Neutrophil (primary cell): ENCODE measurements around the gene ITIH2.

Experiments
- H3K27ac ChIP-seq: fragments of 200-600 bp; sonication (generic); 2 replicates; pipeline ENCODE4 v1.5.1; 2016; ENCODE audit warnings: mild to moderate bottlenecking, moderate library complexity
- H3K27me3 ChIP-seq: fragments of 200-600 bp; sonication (generic); 2 replicates; pipeline ENCODE4 v1.6.0; 2016; ENCODE audit warnings: mild to moderate bottlenecking
- H3K36me3 ChIP-seq: fragments of 200-600 bp; sonication (generic); 2 replicates; pipeline ENCODE4 v1.5.1; 2017
- H3K4me1 ChIP-seq, 2 experiments: fragments of 200-600 bp in 1 of 2; sonication (generic) in 1 of 2; 1 replicate in 1 of 2; 2 replicates in 1 of 2; pipeline versions ENCODE4 v1.5.1 to v1.6.1; 2013 to 2016; ENCODE audit warnings: low read depth in 1 of 2, low read length in 1 of 2, mild to moderate bottlenecking in 1 of 2, moderate library complexity in 1 of 2; ENCODE audit not compliant: control insufficient read depth in 1 of 2, insufficient read depth in 1 of 2
- H3K4me3 ChIP-seq, 2 experiments: fragments of 200-600 bp in 1 of 2; sonication (generic) in 1 of 2; 1 replicate in 1 of 2; 2 replicates in 1 of 2; pipeline ENCODE4 v1.5.1; 2013 to 2016; ENCODE audit warnings: low read depth in 1 of 2, low read length in 1 of 2, mild to moderate bottlenecking in 1 of 2, moderate library complexity in 1 of 2
- H3K9me3 ChIP-seq: fragments of 200-600 bp; sonication (generic); 2 replicates; pipeline ENCODE4 v1.5.1; 2016
- TF ChIP-seq, protein P1 (sequence below): fragments of 200-600 bp; sonication (generic); IDR thresholded peaks from 2 replicates; pipeline ENCODE4 v1.5.1; 2016; ENCODE audit warnings: antibody characterized with exemption

ITIH2 gene

DNA sequence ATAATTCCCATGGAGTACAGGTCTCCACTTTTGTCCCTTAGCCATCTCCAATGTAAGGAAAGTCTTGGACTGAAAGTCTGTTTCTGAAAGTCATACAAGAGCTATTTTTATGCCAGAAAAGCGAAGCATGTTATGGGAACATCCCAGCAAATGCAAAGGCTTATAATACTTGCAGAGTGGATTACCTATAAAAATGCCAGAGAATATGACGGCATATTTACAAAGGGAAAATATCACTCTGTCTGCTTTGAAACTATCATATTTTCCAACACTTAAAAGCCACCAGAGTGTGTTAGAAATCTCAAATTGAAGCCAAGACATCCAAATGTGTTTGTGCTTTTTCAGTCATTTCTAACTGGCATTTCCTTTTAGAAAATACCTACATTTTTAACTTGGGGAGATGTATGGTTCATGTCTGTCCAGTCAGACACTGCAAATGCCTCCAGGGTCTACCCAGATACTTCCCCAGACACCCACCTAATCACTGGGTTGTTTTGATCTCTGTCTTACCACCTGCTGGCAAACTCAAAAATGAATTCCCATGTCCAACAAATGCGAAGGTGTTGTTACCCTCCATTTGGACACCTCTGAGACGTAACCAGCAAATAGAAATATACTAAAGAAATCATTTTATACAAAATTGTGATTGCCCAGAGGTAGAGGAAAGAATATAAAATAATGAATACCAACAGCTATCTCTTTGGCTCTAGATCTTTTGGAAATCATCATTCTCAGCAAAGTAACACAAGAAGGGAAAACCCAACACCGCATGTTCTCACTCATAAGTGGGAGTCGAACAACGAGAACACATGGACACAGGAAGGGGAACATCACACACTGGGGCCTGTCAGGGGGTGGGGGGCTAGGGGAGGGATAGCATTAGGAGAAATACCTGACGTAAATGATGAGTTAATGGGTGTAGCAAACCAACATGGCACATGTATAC, 1.2 kb downstream of the ITIH2 start:
- H3K36me3 ChIP-seq: no peaks in the 10 kb centered on the region
- peaks cover 59% of the 10 kb centered on the region for H3K27me3 ChIP-seq
- TF ChIP-seq, protein P1, sequence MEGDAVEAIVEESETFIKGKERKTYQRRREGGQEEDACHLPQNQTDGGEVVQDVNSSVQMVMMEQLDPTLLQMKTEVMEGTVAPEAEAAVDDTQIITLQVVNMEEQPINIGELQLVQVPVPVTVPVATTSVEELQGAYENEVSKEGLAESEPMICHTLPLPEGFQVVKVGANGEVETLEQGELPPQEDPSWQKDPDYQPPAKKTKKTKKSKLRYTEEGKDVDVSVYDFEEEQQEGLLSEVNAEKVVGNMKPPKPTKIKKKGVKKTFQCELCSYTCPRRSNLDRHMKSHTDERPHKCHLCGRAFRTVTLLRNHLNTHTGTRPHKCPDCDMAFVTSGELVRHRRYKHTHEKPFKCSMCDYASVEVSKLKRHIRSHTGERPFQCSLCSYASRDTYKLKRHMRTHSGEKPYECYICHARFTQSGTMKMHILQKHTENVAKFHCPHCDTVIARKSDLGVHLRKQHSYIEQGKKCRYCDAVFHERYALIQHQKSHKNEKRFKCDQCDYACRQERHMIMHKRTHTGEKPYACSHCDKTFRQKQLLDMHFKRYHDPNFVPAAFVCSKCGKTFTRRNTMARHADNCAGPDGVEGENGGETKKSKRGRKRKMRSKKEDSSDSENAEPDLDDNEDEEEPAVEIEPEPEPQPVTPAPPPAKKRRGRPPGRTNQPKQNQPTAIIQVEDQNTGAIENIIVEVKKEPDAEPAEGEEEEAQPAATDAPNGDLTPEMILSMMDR: no peak
- no peaks in the 10 kb centered on the region for H3K9me3 ChIP-seq
- no peak overlapping the region for H3K4me3 ChIP-seq
- H3K4me1 ChIP-seq: no peaks in the 10 kb centered on the region
- no peak overlapping the region for H3K27ac ChIP-seq

DNA sequence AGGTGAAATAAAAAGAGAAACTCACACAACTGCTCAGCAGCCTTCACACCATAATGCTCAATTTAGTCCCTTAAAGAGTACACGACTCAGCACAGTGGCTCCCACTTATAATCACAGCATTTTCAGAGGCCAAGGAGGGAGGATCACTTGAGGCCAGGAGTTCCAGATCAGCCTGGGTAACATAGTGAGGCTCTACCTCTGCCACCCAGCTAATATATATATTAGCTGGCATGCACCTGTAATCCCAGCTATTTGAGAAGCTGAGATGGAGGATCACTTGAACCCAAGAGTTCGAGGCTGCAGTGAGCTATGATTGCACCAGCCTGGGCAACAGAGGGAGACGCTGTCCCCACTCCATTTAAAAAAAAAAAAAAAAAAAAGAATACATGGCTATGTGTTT, 2.2 kb downstream of the ITIH2 start:
- Histone ChIP-seq H3K27me3 (peaks cover 59% of the 10 kb centered on the region), H3K9me3 (no peaks in the 10 kb centered on the region), H3K27ac (no peak overlapping the region), H3K4me3 (no peak overlapping the region), H3K4me1 (no peaks in the 10 kb centered on the region), H3K36me3 (no peaks in the 10 kb centered on the region)
- TF ChIP-seq, protein P1: no peak

- no peaks in the 10 kb centered on the region for H3K9me3 ChIP-seq
- peaks cover 51% of the 10 kb centered on the region for H3K27me3 ChIP-seq
- H3K27ac ChIP-seq: no peak overlapping the region
- no peaks in the 10 kb centered on the region for H3K4me1 ChIP-seq
- H3K36me3 ChIP-seq: no peaks in the 10 kb centered on the region
- H3K4me3 ChIP-seq: no peak overlapping the region
- TF ChIP-seq, protein P1: no peak
Measured at GRCh38 chr10:7706534-7707073, 3.5 kb downstream of the ITIH2 start.

DNA sequence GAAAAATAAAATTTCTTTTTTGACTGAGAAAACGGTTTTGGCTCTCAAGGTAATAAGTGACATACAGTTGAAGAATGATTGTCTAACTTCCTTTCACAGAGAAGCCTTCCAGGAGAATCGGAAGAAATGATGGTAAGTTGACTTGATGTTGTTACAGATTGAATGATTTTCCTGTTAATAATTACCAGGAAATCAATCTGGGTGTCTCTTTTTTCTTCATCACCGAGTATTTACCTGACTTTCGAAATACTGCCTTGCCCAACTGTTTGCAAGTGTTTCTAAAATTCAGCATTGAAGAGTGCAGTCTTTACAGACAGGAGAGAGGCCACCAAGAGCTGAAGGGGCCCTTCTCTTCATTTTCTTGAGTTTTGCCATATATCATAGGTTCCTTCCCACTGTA, 4.0 kb downstream of the ITIH2 start:
- Histone ChIP-seq H3K4me1 (no peaks in the 10 kb centered on the region), H3K27ac (no peak overlapping the region), H3K27me3 (peaks cover 50% of the 10 kb centered on the region), H3K9me3 (no peaks in the 10 kb centered on the region), H3K4me3 (no peak overlapping the region), H3K36me3 (no peaks in the 10 kb centered on the region)
- TF ChIP-seq, protein P1: no peak

GRCh38 chr10:7707858-7708622, 4.9 kb downstream of the ITIH2 start:
- H3K4me3 ChIP-seq: no peak overlapping the region
- H3K27ac ChIP-seq: no peak overlapping the region
- TF ChIP-seq, protein P1: no peak
- no peaks in the 10 kb centered on the region for H3K9me3 ChIP-seq
- peaks cover 41% of the 10 kb centered on the region for H3K27me3 ChIP-seq
- H3K4me1 ChIP-seq: no peaks in the 10 kb centered on the region
- no peaks in the 10 kb centered on the region for H3K36me3 ChIP-seq
